Activated CD8-positive, alpha-beta memory T cell treated with anti-CD3 and anti-CD28 coated beads, Interleukin-2, amount 50 U/mL, for 48 hours (primary cell): ENCODE data around the gene SCN8A.
"Not testable (repeated sequence)": the region's sequence is repeated elsewhere in the genome, so short reads cannot be mapped to it uniquely, and the experiment has no call there.

Source experiments
- DNase-seq: peaks from one replicate; pipeline ENCODE4 v3.0.0-alpha.2; 2020

Gene SCN8A

GRCh38 chr12:51818566-51819300 is 227.7 kb downstream of the SCN8A start:
- no peak for DNase-seq

- DNase-seq: peak; percentile 48
These were observed 228.9 kb downstream of the SCN8A start for GRCh38 chr12:51819736-51820525.

- peak; percentile 91 for DNase-seq
These were observed 229.8 kb downstream of the SCN8A start for GRCh38 chr12:51820526-51821439.

GRCh38 chr12:51821440-51822260 is 230.6 kb downstream of the SCN8A start:
- DNase-seq: peak; percentile 57

GRCh38 chr12:51822261-51822616 is 231.2 kb downstream of the SCN8A start:
- DNase-seq: no peak

GRCh38 chr12:51822956-51823355 is 231.9 kb downstream of the SCN8A start:
- DNase-seq: no peak

- no peak for DNase-seq
These were observed 233.0 kb downstream of the SCN8A start for GRCh38 chr12:51823875-51824565.

- no peak for DNase-seq
These were observed 234.2 kb downstream of the SCN8A start for GRCh38 chr12:51825216-51825615.

GRCh38 chr12:51826881-51827280 is 235.8 kb downstream of the SCN8A start:
- no peak for DNase-seq

- peak; percentile 74 for DNase-seq
These were observed 237.1 kb downstream of the SCN8A start for GRCh38 chr12:51827925-51828818.

GRCh38 chr12:51829011-51829481 is 238.0 kb downstream of the SCN8A start:
- DNase-seq: no peak

GRCh38 chr12:51829641-51830040 is 238.6 kb downstream of the SCN8A start:
- no peak for DNase-seq

- not testable (repeated sequence) for DNase-seq
These were observed 240.8 kb downstream of the SCN8A start for GRCh38 chr12:51831817-51832216.

GRCh38 chr12:51832354-51833107 is 241.5 kb downstream of the SCN8A start:
- DNase-seq: no peak

- no peak for DNase-seq
These were observed 242.6 kb downstream of the SCN8A start for GRCh38 chr12:51833448-51834227.

GRCh38 chr12:51834411-51834810 is 243.4 kb downstream of the SCN8A start:
- no peak for DNase-seq

- DNase-seq: no peak
These were observed 245.2 kb downstream of the SCN8A start for GRCh38 chr12:51836041-51836826.

- DNase-seq: no peak
These were observed 245.8 kb downstream of the SCN8A start for GRCh38 chr12:51836827-51837173.
